Body of pancreas (tissue), 4 donors: ENCODE results near the gene KIF9.

Source experiments
- CTCF ChIP-seq, 7 experiments: fragments of 450-650 bp in 4 of 7; fragments of 200-600 bp in 3 of 7; sonication (generic) in 3 of 7; IDR thresholded peaks; one replicate each; pipeline ENCODE4 v1.5.1; 2016 to 2019; ENCODE audit warnings: antibody characterized with exemption in 7 of 7
- POLR2A ChIP-seq, 3 donors: fragments of 450-650 bp; IDR thresholded peaks; one replicate each; pipeline ENCODE4 v1.6.1; 2016; ENCODE audit warnings: antibody characterized with exemption in 3 of 3, mild to moderate bottlenecking in 2 of 3

- TF ChIP-seq POLR2A (IDR thresholded peaks at IDR 0.05) (no peak), CTCF (IDR thresholded peaks at IDR 0.05) (no peak)
Measured at GRCh38 chr3:47276558-47276957, 6.0 kb downstream of the KIF9 start.
